Type B pancreatic cell (in vitro differentiated cells): Measurements from ENCODE around the gene ATP2A2. TPM values are rescaled to one million over a fixed set of nuclear protein-coding genes. Genes with fewer than 3 reads are reported as not detected.

Experiments
- DNase-seq: peaks from one replicate; pipeline ENCODE4 v3.0.0; 2021; ENCODE audit warnings: mixed read lengths; ENCODE audit not compliant: unreplicated experiment; ENCODE audit errors: extremely low spot score
- H3K27ac Mint-ChIP-seq: 2 replicates; pipeline ENCODE4 v1.8.0; 2021; ENCODE audit warnings: mild to moderate bottlenecking, mixed read lengths
- H3K27me3 Mint-ChIP-seq: 2 replicates; pipeline ENCODE4 v1.8.0; 2021; ENCODE audit warnings: mixed read lengths
- H3K36me3 Mint-ChIP-seq: 2 replicates; pipeline ENCODE4 v1.8.0; 2021; ENCODE audit warnings: mixed read lengths
- H3K4me1 Mint-ChIP-seq: one replicate; pipeline ENCODE4 v1.8.0; 2021; ENCODE audit warnings: mixed read lengths; ENCODE audit not compliant: unreplicated experiment
- H3K4me3 Mint-ChIP-seq: 2 replicates; pipeline ENCODE4 v1.8.0; 2021; ENCODE audit warnings: mild to moderate bottlenecking, mixed read lengths
- H3K9me3 Mint-ChIP-seq: 2 replicates; pipeline ENCODE4 v1.8.0; 2021; ENCODE audit warnings: mixed read lengths
- total RNA-seq: library from RNA; stranded (reverse); gene quantifications from 2 replicates; pipeline ENCODE4 v1.2.1, GENCODE V29; 2021; ENCODE audit warnings: low replicate concordance
- TF ChIP-seq, protein P1 (sequence below): fragments of 200-600 bp; sonication (generic); conservative IDR thresholded peaks from 2 replicates; pipeline ENCODE4 v1.5.0; 2021; ENCODE audit warnings: antibody characterized with exemption, mild to moderate bottlenecking

The ATP2A2 gene
- total RNA-seq, 1 donor from 2014 or later, result 203 TPM

DNA sequence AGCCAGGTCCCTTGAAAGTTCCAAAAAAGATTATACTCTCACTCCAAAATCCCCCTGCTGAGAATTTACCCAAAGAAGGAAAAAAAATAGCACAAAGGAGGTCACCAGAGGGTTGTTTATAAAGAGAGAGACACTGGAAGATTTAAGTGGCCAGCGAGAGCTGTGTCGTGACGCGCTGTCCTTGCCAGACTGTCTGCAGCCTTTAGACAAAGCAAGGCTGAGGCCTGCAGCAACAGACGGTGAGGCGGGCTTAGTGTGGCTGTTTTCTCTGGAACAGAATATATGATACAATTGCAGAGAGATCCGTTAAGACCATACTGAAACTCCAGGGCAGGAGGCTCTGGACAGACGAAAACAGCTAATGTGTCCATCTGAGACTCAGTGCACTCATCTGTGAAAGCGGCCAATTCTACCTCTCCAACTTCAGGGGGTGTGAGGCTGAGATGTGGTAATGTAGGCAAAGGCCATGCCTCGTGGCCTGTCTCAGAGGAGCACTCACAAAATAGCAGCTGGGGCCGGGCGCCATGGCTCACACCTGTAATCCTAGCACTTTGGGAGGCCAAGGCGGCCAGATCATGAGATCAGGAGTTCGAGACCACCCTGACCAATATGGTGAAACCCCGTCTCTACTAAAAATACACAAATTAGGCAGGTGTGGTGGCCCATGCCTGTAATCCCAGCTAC is 86.3 kb downstream of the ATP2A2 start:
- Mint-ChIP-seq H3K36me3 (peaks cover 4% of the 10 kb centered on the region), H3K27ac (no peak overlapping the region), H3K4me1 (peaks cover 4% of the 10 kb centered on the region), H3K9me3 (no peaks in the 10 kb centered on the region), H3K27me3 (no peaks in the 10 kb centered on the region), H3K4me3 (no peak overlapping the region)
- no peak for DNase-seq
- TF ChIP-seq, protein P1, sequence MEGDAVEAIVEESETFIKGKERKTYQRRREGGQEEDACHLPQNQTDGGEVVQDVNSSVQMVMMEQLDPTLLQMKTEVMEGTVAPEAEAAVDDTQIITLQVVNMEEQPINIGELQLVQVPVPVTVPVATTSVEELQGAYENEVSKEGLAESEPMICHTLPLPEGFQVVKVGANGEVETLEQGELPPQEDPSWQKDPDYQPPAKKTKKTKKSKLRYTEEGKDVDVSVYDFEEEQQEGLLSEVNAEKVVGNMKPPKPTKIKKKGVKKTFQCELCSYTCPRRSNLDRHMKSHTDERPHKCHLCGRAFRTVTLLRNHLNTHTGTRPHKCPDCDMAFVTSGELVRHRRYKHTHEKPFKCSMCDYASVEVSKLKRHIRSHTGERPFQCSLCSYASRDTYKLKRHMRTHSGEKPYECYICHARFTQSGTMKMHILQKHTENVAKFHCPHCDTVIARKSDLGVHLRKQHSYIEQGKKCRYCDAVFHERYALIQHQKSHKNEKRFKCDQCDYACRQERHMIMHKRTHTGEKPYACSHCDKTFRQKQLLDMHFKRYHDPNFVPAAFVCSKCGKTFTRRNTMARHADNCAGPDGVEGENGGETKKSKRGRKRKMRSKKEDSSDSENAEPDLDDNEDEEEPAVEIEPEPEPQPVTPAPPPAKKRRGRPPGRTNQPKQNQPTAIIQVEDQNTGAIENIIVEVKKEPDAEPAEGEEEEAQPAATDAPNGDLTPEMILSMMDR, result no peak

DNA sequence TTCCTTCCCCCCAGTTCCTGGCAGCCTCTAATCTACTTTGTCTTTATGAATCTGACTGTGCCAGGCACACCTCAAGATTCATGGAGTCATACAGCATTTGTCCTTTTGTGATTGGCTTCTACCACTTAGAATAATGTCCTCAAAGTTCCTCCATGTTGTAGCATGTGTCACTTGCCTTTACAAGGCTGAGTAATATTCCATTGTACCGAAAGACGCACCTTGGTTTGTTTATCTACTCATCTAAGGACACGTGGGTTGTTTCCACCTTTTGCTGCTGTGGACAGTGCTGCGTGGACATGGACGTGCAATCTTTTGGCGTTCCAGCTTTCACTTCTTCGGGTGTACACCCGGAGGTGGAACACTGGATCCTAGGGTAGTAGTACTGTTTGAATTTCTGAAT is 88.9 kb downstream of the ATP2A2 start:
- H3K4me1 Mint-ChIP-seq, result peaks cover 4% of the 10 kb centered on the region
- no peaks in the 10 kb centered on the region for H3K27me3 Mint-ChIP-seq
- H3K27ac Mint-ChIP-seq, result no peak overlapping the region
- H3K4me3 Mint-ChIP-seq, result no peak overlapping the region
- TF ChIP-seq, protein P1, result no peak
- H3K9me3 Mint-ChIP-seq, result no peaks in the 10 kb centered on the region
- peaks cover 8% of the 10 kb centered on the region for H3K36me3 Mint-ChIP-seq
- DNase-seq, result no peak

DNA sequence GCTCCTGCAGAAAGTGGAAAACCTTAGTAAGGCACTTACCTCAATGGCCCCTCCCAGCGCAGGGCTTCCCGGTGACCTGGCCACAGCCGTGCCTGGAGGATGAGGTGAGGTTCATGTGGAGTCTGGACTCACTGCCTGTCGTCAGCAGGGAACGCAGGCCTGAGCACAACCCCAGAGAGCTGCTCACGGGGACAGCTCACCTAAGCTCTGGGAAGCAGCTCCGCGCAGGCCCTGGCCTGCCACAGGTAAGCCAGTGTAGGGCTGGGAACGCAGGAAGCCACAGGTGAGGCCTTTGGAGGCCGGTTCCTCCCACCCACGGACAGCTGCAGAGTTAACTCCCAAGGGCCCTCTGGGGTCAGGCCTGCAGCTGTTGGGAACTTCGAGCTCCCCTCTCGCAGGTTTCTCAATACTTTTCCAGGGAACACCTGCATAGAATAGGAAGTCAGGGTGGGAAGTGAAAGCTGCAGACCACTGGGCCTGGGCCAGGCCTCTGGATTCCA is 89.7 kb downstream of the ATP2A2 start:
- H3K27me3 Mint-ChIP-seq, result no peaks in the 10 kb centered on the region
- no peak overlapping the region for H3K4me3 Mint-ChIP-seq
- peaks cover 4% of the 10 kb centered on the region for H3K4me1 Mint-ChIP-seq
- DNase-seq, result no peak
- peaks cover 12% of the 10 kb centered on the region for H3K36me3 Mint-ChIP-seq
- TF ChIP-seq, protein P1, result no peak
- H3K9me3 Mint-ChIP-seq, result no peaks in the 10 kb centered on the region
- no peak overlapping the region for H3K27ac Mint-ChIP-seq

DNA sequence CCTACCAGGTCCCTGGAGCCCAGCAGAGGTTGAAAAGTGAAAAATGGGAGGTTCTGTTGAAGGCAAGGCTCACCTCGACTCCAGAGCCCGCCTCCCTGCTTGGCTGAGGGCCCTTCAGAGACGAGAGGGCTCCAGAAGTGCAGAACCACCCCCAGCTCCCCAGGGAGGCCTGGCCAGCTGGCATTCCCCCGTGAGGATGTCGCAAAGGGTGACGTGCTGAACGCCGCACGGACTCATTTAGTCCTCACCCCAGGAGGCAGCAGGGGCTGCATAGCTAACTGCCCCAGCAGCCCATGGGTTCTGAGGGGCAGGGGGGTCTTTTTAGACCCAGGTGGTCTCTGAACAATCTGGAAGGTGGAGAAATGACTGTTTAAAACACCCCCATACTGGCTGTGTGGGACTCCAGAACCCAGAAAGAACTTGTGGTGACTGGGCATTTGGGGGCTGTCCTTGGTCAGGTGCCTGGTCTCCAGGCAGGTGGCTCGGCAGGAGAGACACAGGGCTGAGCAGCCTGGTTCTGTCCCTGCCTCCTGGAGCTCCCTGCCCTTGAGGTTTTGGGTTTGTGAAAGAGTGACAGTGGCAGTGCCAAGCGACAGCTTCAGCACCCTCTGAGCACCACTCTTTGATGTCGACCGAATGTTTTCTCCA is 90.5 kb downstream of the ATP2A2 start:
- no peak overlapping the region for H3K4me3 Mint-ChIP-seq
- no peak overlapping the region for H3K27ac Mint-ChIP-seq
- TF ChIP-seq, protein P1, result no peak
- peaks cover 4% of the 10 kb centered on the region for H3K4me1 Mint-ChIP-seq
- no peaks in the 10 kb centered on the region for H3K27me3 Mint-ChIP-seq
- H3K9me3 Mint-ChIP-seq, result no peaks in the 10 kb centered on the region
- peaks cover 15% of the 10 kb centered on the region for H3K36me3 Mint-ChIP-seq
- no peak for DNase-seq

DNA sequence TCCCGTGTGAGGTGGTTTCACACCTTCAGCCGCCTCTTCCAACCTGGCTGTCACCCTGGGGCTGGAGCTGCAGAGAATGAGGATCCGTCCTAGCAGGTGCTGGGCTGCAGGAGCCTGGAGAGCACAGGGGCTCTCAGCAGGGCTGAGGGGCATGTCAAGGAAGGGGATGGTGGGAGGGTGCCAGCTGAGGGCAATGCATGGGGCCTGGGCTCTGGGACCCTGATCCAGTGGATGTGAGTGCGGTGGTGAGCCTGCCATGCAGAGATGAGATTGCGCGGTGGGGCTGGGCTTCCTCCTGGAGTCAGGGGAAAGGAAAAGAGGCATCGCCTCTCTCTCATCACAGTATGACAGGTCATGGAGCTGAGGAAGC is 91.0 kb downstream of the ATP2A2 start:
- peaks cover 15% of the 10 kb centered on the region for H3K36me3 Mint-ChIP-seq
- TF ChIP-seq, protein P1, result no peak
- H3K27ac Mint-ChIP-seq, result no peak overlapping the region
- H3K27me3 Mint-ChIP-seq, result no peaks in the 10 kb centered on the region
- no peak overlapping the region for H3K4me3 Mint-ChIP-seq
- no peak for DNase-seq
- H3K4me1 Mint-ChIP-seq, result peaks cover 3% of the 10 kb centered on the region
- no peaks in the 10 kb centered on the region for H3K9me3 Mint-ChIP-seq
